ENCODE results near the gene DCP2.
A peak's percentile ranks its signal among the peaks of the same experiment; 100 is the strongest.

Gene DCP2

DNA sequence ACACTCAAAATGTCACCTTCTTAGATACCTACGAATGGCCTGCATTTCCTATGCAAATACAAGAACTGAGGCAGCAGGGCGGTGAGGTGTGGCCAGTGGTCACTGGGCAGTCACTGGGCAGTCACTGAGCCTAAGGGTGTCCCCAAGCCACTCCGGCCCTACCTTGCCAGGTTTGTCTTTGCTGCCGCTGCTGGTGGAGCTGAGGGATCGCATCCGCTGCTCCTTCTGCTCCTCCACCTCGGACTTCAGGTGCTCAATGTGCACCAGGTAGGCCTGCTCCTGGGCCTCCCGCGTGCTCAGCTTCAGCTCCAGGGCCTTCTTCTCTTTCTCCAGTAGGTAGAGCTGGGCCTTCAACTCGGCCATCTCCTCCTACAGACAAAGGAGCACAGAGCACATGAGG is 72.3 kb downstream of the DCP2 start:
- Histone ChIP-seq H3K9me3 (ENCODE audit: control insufficient read depth, low read length) (no peaks in the 10 kb centered on the region), H2BK5ac (ENCODE audit: low read depth, low read length, poor library complexity, severe bottlenecking) (no peak overlapping the region), H2BK15ac (ENCODE audit: low read depth, poor library complexity, severe bottlenecking) (no peak overlapping the region), H3K27ac (ENCODE audit: low read length, poor library complexity, severe bottlenecking) (no peak overlapping the region), H4K91ac (ENCODE audit: low read length) (peak overlapping the region; percentile 18), H2BK12ac (ENCODE audit: low read length in 2 of 2) (no peak overlapping the region), H3K23ac (ENCODE audit: low read length in 2 of 2) (no peak overlapping the region), H2BK120ac (ENCODE audit: low read depth, low read length) (no peak overlapping the region), H3K9ac (ENCODE audit: low read length) (no peak overlapping the region), H3K4me1 (ENCODE audit: control insufficient read depth, insufficient read depth, low read depth, low read length) (peaks cover 17% of the 10 kb centered on the region), H3K18ac (ENCODE audit: low read depth in 1 of 2, low read length in 2 of 2) (peak overlapping the region in 1 of 2 experiments; percentile 41), H3K4me3 (ENCODE audit: insufficient read depth in 1 of 2, low read depth in 1 of 2, low read length in 2 of 2) (no peak overlapping the region), H3K79me1 (replicated peaks; ENCODE audit: low read length, poor library complexity, severe bottlenecking) (no peaks in the 10 kb centered on the region), H3K14ac (ENCODE audit: low read length in 2 of 2) (no peak overlapping the region), H2AK5ac (ENCODE audit: low read length, severe bottlenecking) (no peak overlapping the region), H2AFZ (ENCODE audit: low read depth, low read length) (no peak overlapping the region), H3K27me3 (ENCODE audit: control insufficient read depth in 1 of 2, insufficient read depth in 1 of 2, low read length in 2 of 2) (no peaks in the 10 kb centered on the region), H3K36me3 (ENCODE audit: control insufficient read depth in 1 of 2, insufficient read depth in 2 of 2, low read depth in 1 of 2, low read length in 2 of 2) (peaks cover 26 to 55% of the 10 kb centered on the region in 2 experiments), H3K4ac (ENCODE audit: low read depth in 1 of 2, low read length in 2 of 2) (no peak overlapping the region), H3K4me2 (ENCODE audit: low read length, poor library complexity, severe bottlenecking) (no peak overlapping the region), H4K8ac (ENCODE audit: low read length) (no peak overlapping the region)
- no peak for DNase-seq
- WGBS = 96% methylated on average over 10 of the region's 10 CpGs

DNA sequence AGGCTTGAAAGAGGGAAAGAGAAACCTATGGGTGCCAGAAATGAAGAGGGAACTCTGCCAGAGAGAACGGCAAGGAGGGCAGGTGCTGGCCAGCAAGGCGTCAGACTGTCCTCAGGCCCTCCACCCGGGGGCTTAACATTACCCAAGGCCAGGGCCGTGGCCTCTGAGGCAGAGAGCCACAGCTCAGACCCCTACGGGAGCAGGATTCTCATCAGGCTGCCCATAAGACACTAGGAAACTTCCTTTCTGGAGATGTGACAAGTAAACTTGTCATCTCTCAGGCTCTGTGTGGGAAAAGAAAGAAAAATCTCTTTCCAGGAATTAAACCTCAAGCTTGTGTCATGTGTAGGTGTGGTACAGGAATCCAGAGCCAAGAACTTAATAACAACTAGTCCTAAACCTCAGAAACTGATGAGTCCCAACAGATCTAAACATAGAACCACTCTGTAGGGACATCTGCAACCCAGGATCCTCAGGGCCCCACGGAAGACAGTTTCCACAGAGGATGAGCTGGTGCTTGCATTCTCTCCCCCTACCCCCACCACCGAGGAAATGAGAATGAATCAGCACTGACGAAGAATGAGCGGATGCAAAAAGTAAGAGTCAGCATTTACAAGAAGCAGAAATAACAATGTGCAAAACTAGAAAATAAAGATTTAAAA is 74.3 kb downstream of the DCP2 start:
- H3K18ac ChIP-seq (ENCODE audit: low read depth in 1 of 2, low read length in 2 of 2) = peak overlapping the region; percentile 16 to 35
- peak overlapping the region; percentile 20 to 78 for H3K4ac ChIP-seq (ENCODE audit: low read depth in 1 of 2, low read length in 2 of 2)
- 64% methylated on average over 6 of the region's 9 CpGs for WGBS
- no peaks in the 10 kb centered on the region for H3K27me3 ChIP-seq (ENCODE audit: control insufficient read depth in 1 of 2, insufficient read depth in 1 of 2, low read length in 2 of 2)
- no peak overlapping the region for H3K4me3 ChIP-seq (ENCODE audit: insufficient read depth in 1 of 2, low read depth in 1 of 2, low read length in 2 of 2)
- peak overlapping the region in 1 of 2 experiments; percentile 95 for H2BK12ac ChIP-seq (ENCODE audit: low read length in 2 of 2)
- peak overlapping the region; percentile 29 for H2BK120ac ChIP-seq (ENCODE audit: low read depth, low read length)
- H2BK5ac ChIP-seq (ENCODE audit: low read depth, low read length, poor library complexity, severe bottlenecking) = no peak overlapping the region
- peak overlapping the region; percentile 60 for H4K91ac ChIP-seq (ENCODE audit: low read length)
- no peak overlapping the region for H2AFZ ChIP-seq (ENCODE audit: low read depth, low read length)
- H3K27ac ChIP-seq (ENCODE audit: low read length, poor library complexity, severe bottlenecking) = peak overlapping the region; percentile 61
- H4K8ac ChIP-seq (ENCODE audit: low read length) = no peak overlapping the region
- H3K14ac ChIP-seq (ENCODE audit: low read length in 2 of 2) = no peak overlapping the region
- H3K79me1 ChIP-seq (replicated peaks; ENCODE audit: low read length, poor library complexity, severe bottlenecking) = no peaks in the 10 kb centered on the region
- peaks cover 17% of the 10 kb centered on the region for H3K4me1 ChIP-seq (ENCODE audit: control insufficient read depth, insufficient read depth, low read depth, low read length)
- no peak overlapping the region for H3K4me2 ChIP-seq (ENCODE audit: low read length, poor library complexity, severe bottlenecking)
- DNase-seq = peak; percentile 82
- H2AK5ac ChIP-seq (ENCODE audit: low read length, severe bottlenecking) = peak overlapping the region; percentile 71
- H3K9ac ChIP-seq (ENCODE audit: low read length) = peak overlapping the region; percentile 52
- no peaks in the 10 kb centered on the region for H3K9me3 ChIP-seq (ENCODE audit: control insufficient read depth, low read length)
- H2BK15ac ChIP-seq (ENCODE audit: low read depth, poor library complexity, severe bottlenecking) = peak overlapping the region; percentile 15
- H3K36me3 ChIP-seq (ENCODE audit: control insufficient read depth in 1 of 2, insufficient read depth in 2 of 2, low read depth in 1 of 2, low read length in 2 of 2) = peaks cover 39 to 65% of the 10 kb centered on the region in 2 experiments
- no peak overlapping the region for H3K23ac ChIP-seq (ENCODE audit: low read length in 2 of 2)

DNA sequence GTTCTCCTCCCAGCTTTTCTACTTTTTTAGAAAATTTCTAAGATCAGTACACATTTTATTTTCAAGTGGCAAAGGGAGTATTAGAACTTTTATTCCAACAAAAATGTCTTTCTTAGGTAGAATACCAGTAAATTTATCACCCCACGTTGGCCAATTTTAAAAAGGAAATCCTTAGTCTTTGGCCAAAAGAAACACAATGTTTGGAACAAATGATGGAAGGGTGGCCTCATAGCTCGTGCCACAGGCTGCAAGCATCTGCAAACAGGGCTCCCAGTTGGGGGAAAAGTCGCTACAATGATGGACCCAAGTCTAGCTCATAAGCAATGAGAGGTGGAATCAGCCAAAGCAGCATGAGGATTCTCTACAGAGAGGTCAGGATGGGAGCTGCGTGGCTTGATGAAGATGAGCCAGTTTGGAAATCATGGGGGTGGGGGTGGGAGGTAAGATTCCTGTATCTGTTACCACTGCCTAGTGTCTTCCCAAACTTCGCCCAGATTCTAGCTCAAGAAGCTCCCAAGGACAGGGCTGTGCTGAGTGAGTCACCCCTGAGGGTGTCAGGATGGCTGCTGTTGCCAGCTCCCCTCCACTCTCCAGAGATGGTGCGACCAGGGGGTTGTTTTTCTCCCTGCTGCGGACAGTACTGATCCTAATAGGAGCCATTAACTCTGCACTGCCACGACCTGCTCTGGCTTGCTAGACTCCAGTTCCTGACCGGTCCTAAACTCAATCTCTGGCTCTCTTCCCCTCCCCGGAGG is 75.6 kb downstream of the DCP2 start:
- Histone ChIP-seq H3K36me3 (ENCODE audit: control insufficient read depth in 1 of 2, insufficient read depth in 2 of 2, low read depth in 1 of 2, low read length in 2 of 2) (peaks cover 33 to 57% of the 10 kb centered on the region in 2 experiments), H3K9ac (ENCODE audit: low read length) (peak overlapping the region; percentile 52), H3K23ac (ENCODE audit: low read length in 2 of 2) (no peak overlapping the region), H2BK5ac (ENCODE audit: low read depth, low read length, poor library complexity, severe bottlenecking) (no peak overlapping the region), H3K14ac (ENCODE audit: low read length in 2 of 2) (no peak overlapping the region), H3K9me3 (ENCODE audit: control insufficient read depth, low read length) (no peaks in the 10 kb centered on the region), H4K8ac (ENCODE audit: low read length) (no peak overlapping the region), H3K27me3 (ENCODE audit: control insufficient read depth in 1 of 2, insufficient read depth in 1 of 2, low read length in 2 of 2) (no peaks in the 10 kb centered on the region), H3K18ac (ENCODE audit: low read depth in 1 of 2, low read length in 2 of 2) (peak overlapping the region in 1 of 2 experiments; percentile 63), H2AFZ (ENCODE audit: low read depth, low read length) (no peak overlapping the region), H3K79me1 (replicated peaks; ENCODE audit: low read length, poor library complexity, severe bottlenecking) (peaks cover 3% of the 10 kb centered on the region), H2BK15ac (ENCODE audit: low read depth, poor library complexity, severe bottlenecking) (no peak overlapping the region), H2AK5ac (ENCODE audit: low read length, severe bottlenecking) (peak overlapping the region; percentile 33), H3K4me1 (ENCODE audit: control insufficient read depth, insufficient read depth, low read depth, low read length) (peaks cover 14% of the 10 kb centered on the region), H3K4me2 (ENCODE audit: low read length, poor library complexity, severe bottlenecking) (no peak overlapping the region), H2BK12ac (ENCODE audit: low read length in 2 of 2) (peak overlapping the region in 1 of 2 experiments; percentile 12), H3K4me3 (ENCODE audit: insufficient read depth in 1 of 2, low read depth in 1 of 2, low read length in 2 of 2) (no peak overlapping the region), H3K4ac (ENCODE audit: low read depth in 1 of 2, low read length in 2 of 2) (no peak overlapping the region), H3K27ac (ENCODE audit: low read length, poor library complexity, severe bottlenecking) (no peak overlapping the region), H2BK120ac (ENCODE audit: low read depth, low read length) (peak overlapping the region; percentile 27), H4K91ac (ENCODE audit: low read length) (no peak overlapping the region)
- no peak for DNase-seq
- 90% methylated on average over 10 of the region's 10 CpGs for WGBS

DNA sequence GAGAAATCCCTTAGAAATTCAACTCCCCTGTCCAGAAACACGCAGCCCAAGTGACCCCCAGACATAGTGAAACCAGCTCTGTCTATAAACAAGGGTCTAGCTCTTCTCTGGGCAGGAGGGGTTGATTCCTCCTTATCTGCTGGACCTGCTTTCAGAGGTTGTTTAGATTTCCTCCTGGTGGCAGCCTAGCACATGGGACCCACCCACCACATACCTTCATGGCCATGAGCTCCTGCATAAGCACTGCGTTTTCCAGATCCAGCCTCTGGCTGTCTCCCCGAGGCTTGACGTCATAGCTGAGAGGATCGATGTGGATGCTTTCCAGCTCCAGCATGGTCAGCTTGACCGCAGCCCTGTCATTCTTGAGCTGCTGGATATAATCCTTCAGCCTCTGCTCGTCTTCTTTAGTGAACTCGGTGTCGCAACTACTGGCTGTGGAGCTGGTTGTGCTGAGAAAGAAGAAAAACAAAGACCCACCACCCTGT is 77.0 kb downstream of the DCP2 start:
- H4K91ac ChIP-seq (ENCODE audit: low read length) = no peak overlapping the region
- H3K4me3 ChIP-seq (ENCODE audit: insufficient read depth in 1 of 2, low read depth in 1 of 2, low read length in 2 of 2) = no peak overlapping the region
- no peak overlapping the region for H2BK12ac ChIP-seq (ENCODE audit: low read length in 2 of 2)
- no peak overlapping the region for H3K9ac ChIP-seq (ENCODE audit: low read length)
- H2BK5ac ChIP-seq (ENCODE audit: low read depth, low read length, poor library complexity, severe bottlenecking) = no peak overlapping the region
- H3K4ac ChIP-seq (ENCODE audit: low read depth in 1 of 2, low read length in 2 of 2) = no peak overlapping the region
- no peak overlapping the region for H3K14ac ChIP-seq (ENCODE audit: low read length in 2 of 2)
- peaks cover 3% of the 10 kb centered on the region for H3K79me1 ChIP-seq (replicated peaks; ENCODE audit: low read length, poor library complexity, severe bottlenecking)
- H2AFZ ChIP-seq (ENCODE audit: low read depth, low read length) = no peak overlapping the region
- no peak overlapping the region for H3K18ac ChIP-seq (ENCODE audit: low read depth in 1 of 2, low read length in 2 of 2)
- H3K27me3 ChIP-seq (ENCODE audit: control insufficient read depth in 1 of 2, insufficient read depth in 1 of 2, low read length in 2 of 2) = no peaks in the 10 kb centered on the region
- H3K23ac ChIP-seq (ENCODE audit: low read length in 2 of 2) = no peak overlapping the region
- H3K9me3 ChIP-seq (ENCODE audit: control insufficient read depth, low read length) = no peaks in the 10 kb centered on the region
- WGBS = 81% methylated on average over 8 of the region's 9 CpGs
- H3K4me2 ChIP-seq (ENCODE audit: low read length, poor library complexity, severe bottlenecking) = no peak overlapping the region
- H4K8ac ChIP-seq (ENCODE audit: low read length) = no peak overlapping the region
- H3K4me1 ChIP-seq (ENCODE audit: control insufficient read depth, insufficient read depth, low read depth, low read length) = peaks cover 16% of the 10 kb centered on the region
- peak; percentile 81 for DNase-seq
- H3K36me3 ChIP-seq (ENCODE audit: control insufficient read depth in 1 of 2, insufficient read depth in 2 of 2, low read depth in 1 of 2, low read length in 2 of 2) = peaks cover 32 to 53% of the 10 kb centered on the region in 2 experiments
- no peak overlapping the region for H3K27ac ChIP-seq (ENCODE audit: low read length, poor library complexity, severe bottlenecking)
- no peak overlapping the region for H2BK15ac ChIP-seq (ENCODE audit: low read depth, poor library complexity, severe bottlenecking)
- no peak overlapping the region for H2AK5ac ChIP-seq (ENCODE audit: low read length, severe bottlenecking)
- H2BK120ac ChIP-seq (ENCODE audit: low read depth, low read length) = no peak overlapping the region
